AG09319 (cell line): ENCODE results near the gene SAMD14.

Experiments
- DNase-seq: peaks from one replicate; pipeline ENCODE4 v3.0.0-alpha.2; 2010; ENCODE audit warnings: low read depth; ENCODE audit errors: extremely low read depth
- CTCF ChIP-seq: IDR thresholded peaks from 2 replicates; pipeline ENCODE4 v1.5.1; 2011; ENCODE audit warnings: low read depth, mild to moderate bottlenecking, inconsistent platforms, low read length, moderate library complexity

Gene SAMD14

DNA sequence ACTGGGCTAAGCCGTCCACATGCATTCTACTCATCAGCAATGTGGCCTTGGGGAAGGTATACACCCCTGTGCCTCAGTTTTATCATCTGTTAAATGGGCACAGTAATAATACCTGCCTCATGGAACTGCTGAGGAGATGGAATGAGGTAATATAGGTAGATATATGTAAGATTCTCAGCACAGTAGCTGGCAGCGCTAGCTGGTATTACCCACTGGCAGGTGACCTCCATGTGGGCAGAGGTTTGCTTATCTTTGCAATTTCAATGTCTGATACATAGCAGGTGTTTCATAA, 34.7 kb upstream of the SAMD14 start:
- no peak for DNase-seq
- TF ChIP-seq CTCF: no peak

DNA sequence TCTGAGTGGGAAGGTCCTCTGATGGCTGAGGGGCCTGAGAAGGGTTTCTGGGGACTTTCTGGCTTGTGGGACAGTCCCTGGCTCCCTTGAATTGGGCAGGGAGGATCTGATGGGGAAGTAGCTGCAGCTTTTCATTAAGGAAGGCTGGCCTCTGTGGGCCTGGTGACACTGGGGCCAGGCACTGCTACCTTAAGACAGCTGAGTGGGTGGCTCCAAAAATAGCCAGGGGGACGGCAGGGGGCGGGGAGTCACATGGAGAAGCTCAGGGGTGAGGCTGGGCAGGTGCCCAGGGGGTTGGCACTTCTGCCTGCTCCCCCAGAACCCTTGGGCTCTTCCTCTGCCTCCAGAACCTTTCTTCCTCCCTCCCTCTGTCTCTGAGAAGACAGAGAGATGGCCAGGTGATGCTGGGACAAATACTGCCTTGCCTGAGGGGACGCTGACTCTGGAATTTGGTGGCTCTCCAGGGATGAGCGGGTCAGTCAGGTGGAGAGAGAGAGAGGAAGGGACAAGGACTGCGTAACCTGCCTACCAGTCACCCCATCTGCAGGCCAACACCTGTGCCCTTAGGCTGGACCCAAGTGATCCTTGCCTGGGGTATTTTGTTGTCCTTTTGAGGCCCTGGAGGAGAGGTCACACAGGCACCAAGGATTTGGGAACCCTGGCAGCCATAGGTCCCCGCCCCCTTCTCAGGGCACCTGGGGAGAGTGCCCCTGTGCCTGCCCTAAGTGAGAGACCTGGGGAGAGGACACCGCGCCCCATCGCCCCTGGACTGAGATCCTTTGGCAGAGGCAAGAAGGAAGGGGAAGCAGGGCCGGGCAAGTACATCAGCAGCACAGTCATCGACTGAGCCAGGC, 34.1 kb upstream of the SAMD14 start:
- DNase-seq: no peak
- no peak for TF ChIP-seq CTCF

DNA sequence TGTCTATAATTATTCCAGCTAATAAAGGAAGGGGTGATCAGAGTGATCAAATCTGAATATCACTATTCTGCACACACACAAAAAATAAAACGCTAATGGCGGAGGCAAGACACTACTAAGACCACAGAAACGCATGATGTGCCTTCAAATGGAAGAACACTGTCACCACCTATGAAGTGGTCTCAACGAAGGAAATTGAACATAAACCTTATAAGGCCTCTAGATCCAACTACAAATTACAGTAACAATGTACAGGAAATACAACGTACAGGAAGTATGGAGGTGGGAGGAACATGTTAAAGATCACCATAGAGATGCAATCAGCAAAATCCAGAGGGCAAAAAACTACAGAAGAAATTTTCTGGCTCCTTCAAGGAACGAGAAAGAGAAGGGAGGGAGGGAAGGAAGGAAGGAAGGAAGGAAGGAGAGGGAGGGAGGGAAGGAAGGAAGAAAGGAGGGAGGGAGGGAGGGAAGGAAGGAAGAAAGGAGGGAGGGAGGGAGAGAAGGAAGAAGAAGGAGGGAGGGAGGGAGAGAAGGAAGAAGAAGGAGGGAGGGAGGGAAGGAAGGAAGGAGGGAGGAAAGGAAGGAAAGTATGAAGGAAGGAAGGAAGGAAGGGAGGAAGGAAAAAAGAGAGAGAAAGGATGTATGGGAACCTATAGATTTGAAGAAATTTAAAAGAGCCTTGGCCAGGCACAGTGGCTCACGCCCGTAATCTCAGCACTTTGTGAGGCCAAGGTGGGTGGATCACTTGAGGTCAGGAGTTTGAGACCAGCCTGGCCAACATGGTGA, 32.7 kb upstream of the SAMD14 start:
- DNase-seq: no peak
- no peak for TF ChIP-seq CTCF

DNA sequence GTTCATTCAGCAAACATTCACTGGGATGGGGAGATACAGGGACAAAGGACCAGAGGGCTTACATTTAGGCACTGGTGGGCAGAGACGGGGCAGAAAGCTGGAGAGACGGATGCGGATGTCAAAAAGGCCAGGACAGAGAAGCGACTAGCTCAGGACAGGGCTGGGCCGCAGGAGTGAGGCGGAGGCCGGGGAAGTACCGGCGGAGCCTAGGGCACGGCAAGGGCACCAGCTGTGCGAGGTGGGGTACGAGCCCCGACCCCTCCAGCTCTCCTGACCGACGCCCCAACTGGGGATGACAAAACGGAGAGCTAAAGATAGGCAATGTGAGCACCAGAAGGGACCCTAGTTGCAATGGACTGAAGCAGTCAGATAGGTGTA, 31.9 kb upstream of the SAMD14 start:
- no peak for DNase-seq
- no peak for TF ChIP-seq CTCF

- peak; percentile 83 for TF ChIP-seq CTCF
- DNase-seq: peak; percentile 73
Measured at GRCh38 chr17:50161023-50161910, 31.3 kb upstream of the SAMD14 start.

- no peak for DNase-seq
- TF ChIP-seq CTCF: no peak
Measured at GRCh38 chr17:50157891-50158290, 27.9 kb upstream of the SAMD14 start.
